UCSD-AML1 (cell line): ENCODE results near the gene LEPROT.

Experiments used
- DNase-seq: peaks from one replicate; lab custom pipeline; 2025; ENCODE audit not compliant: unreplicated experiment; lab: John Stamatoyannopoulos, UW

Gene LEPROT

DNA sequence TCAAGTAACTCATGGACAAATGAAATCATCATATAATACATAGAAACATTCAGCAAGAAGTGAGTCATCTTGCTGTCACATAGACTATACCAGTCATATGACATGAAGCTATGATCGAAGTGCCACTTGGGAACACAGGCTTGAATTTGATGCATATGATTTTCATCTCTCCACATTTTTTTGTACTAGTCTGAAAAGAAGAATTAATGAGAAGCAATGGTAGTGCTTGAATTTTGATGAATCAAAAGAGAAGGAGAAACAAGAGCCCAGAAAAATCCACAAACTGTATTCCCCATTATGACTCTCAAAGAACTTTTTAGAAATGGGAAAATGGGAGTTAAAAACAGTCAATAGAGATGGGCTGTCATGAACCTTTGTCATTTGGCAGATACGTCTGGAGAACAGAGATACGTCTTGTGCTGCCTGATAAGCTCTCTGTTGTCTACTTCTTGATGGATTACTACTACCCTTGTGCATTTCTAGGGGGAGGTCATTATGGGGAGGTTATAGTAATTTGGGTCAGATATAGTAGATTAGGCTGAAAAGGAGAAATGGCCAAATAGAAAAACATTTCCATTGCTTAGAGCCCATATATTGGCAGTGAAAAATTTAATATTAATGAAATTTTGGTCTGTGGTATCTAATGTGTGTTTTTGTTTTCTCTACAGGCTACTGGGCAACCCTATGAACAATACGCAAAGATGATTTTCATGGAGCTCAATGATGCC lies 8.0 kb upstream of the LEPROT start:
- DNase-seq: no peak

- DNase-seq: no peak
Observed at GRCh38 chr1:65412984-65413375, 7.5 kb upstream of the LEPROT start.

DNA sequence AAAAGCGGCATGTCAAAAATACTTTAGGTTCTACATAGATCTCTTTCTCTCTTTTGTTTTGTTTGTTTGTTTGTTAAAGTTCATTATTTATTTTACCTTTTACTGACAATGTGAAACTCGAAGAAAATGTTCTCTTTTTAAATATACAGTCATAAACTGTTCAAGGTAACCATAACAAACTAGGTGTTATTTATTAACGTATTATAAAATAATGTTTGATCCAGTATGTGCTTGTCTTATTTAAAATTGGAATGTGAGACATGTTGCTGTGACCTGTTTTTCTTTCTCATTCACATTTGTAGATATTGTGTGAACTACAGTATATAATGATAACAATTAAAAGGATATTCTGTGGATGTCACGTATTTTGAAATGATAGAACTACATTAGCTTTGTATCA lies 5.9 kb upstream of the LEPROT start:
- no peak for DNase-seq

DNA sequence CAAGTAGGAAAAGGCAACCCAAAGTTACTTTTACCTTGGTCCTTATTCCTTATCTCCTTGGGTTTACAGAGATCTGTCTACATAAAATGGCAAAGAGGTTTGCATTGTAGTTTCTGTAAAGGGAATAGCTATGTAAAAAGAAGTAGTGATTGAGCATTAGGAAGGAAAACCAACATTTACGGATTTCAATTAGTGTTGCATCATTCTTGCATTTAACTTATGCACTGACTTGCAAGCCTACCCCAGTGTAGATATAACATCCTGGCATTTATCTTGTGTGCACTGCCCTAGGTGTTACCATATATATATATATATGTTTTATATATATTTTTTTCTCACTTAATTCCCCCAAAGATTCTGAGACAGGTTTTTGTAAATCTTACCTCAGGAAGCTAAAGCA lies 3.7 kb upstream of the LEPROT start:
- no peak for DNase-seq

DNA sequence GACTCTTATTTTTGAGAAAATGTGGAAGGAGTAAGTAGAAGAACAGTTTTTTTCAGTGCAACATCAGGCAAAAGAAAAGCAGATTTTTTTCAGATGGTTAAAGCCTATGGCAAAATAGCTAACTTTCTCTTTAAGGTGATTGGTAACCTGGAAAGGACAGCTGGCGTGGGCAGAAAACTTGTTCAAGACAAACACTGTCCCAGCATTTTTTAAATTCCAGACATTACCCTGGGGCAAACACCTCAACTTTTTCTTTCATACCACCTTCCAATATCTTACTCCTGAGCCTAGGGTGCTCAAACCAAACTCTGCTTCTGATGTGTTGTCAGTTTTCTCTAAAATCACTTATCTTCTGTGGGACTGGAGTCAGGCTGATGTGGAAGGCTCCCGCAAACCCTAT lies 2.7 kb upstream of the LEPROT start:
- no peak for DNase-seq

- no peak for DNase-seq
Observed at GRCh38 chr1:65418522-65419185, 1.8 kb upstream of the LEPROT start.

GRCh38 chr1:65419681-65420589 lies 533 bp upstream of the LEPROT start:
- peak; percentile 99 for DNase-seq

DNA sequence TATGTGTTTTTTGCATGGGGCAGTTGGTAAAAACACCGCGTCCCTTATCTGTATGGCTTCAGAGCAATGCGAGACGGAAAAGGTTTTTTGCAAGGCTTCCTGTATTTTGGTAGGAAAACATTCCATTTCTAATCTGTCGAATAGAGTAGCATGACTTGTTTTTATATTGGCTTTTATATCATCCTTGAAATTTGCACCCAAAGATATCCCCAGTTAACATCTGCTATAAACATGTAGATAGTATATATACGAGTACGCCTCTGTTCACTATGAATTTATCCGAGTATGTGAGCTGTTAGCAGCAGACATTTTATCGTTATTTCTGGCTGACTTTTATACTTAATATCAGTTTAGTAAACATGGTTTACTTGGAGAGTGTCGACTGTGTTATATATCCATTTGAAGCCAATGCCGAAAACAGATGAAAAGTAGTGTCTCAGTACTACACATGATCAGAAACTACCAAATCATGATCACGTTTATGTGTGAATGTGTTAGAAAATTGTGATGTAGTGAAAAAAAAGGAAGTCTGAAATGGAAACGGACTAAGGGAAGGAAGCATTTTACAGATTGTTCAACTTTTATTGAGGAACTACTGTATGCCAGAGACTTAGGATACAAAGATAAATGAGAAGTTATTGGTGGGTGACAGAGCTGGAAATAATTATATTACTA lies 1.0 kb downstream of the LEPROT start:
- no peak for DNase-seq

DNA sequence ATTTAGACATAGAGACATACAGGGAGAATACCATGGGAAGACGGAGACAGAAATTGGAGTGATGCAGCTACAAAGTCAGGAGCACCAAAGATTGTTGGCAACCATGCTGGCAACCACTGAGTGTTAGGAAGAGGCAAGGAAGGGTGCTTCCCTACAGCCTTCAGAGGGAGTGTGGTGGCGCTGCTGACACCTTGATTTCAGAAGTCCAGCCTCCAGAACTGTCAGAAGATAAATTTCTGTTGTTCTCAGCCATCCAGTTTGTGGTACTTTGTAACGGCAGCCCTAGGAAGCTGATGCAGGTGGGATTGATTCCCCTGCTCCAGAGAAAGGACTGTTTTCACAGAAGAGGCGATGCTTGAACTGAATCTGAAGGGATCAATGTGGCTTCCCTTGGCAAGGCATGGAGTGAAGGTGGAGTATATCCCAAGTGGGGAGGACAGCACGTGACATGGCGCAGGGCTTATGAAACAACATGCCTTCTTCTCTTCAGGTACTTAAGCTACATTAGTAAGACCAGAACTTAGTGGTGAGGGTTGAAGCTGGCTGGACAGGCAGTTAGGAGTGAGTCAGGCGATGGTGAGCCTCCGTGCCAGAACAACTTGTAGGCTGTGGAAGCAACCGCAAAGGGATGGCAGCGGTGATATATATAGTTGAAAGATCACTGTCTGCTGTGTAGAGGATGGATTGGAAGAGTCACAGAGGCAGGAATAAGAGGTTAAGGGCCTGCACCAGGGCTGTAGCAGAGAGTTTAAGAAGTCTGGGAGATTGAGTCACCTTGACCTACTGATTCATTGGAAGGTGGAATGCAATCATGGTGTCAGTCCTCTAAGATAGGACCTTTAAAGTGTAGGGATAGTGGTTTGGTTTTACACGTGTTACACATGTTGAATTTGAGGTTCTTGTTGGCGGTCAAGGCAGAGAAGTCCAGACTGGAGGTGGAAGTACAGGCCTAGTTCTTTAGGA lies 2.1 kb downstream of the LEPROT start:
- peak; percentile 21 for DNase-seq

GRCh38 chr1:65423884-65424572 lies 3.6 kb downstream of the LEPROT start:
- no peak for DNase-seq

DNA sequence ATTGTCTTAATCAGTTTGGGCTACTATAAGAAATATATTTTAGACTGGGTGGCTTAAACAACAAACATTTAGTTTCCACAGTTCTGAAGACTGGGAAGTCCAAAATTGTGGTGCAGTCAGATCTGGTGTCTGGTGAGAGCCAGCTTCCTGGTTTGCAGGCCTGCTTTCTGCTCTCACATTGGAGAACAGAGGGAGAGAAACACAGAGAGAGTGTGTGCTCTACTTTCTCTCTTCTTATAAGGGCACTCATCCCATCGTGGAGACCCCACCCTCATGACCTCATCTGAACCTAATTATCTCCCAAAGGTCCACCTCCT lies 4.1 kb downstream of the LEPROT start:
- DNase-seq: no peak

DNA sequence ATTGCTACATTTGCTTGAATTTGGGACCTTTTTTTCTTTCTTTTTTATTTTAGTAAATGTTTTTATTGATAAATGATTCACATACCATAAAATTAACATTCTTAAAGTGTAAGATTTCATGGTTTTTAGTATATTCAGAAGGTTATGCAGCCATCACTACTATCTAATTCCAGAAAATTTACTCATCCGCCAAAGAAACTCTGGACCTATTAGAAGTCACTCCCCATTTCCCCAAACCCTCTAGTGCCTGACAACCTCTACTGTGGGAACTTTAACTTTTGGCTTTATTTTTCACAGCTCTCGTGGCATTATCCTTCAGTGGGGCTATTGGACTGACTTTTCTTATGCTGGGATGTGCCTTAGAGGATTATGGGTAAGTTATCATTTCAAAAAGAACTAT lies 4.5 kb downstream of the LEPROT start:
- no peak for DNase-seq

GRCh38 chr1:65425697-65426096 lies 5.2 kb downstream of the LEPROT start:
- DNase-seq: no peak

GRCh38 chr1:65429078-65429477 lies 8.6 kb downstream of the LEPROT start:
- no peak for DNase-seq

GRCh38 chr1:65429806-65430205 lies 9.3 kb downstream of the LEPROT start:
- no peak for DNase-seq

GRCh38 chr1:65431111-65431705 lies 10.7 kb downstream of the LEPROT start:
- DNase-seq: no peak

DNA sequence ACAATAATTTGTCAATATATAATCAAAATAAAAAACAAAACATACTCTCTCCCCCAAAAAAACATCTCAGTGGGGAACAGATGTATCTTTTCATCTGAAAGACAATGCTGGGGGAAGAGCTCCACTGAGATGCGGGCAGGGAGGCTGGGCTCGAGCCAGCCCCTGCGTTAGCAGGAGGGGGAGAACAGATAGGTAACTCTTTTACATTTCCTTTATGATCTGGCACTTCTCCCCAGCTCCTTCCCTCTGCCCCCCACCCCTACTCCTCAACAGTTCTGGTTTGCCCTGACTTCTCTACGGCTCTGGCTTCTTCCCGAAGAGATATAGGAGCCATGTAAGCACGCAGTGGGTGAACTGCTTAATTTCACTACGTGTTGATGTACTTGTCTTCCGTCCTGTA lies 12.4 kb downstream of the LEPROT start:
- DNase-seq: no peak

- DNase-seq: no peak
Observed at GRCh38 chr1:65434255-65434654, 13.8 kb downstream of the LEPROT start.

- DNase-seq: no peak
Observed at GRCh38 chr1:65434760-65435159, 14.3 kb downstream of the LEPROT start.
